Stimulated activated effector memory CD8-positive, alpha-beta T cell treated with anti-CD3 and anti-CD28 coated beads, Interleukin-12 subunit alpha, Interleukin-12 subunit beta, amount 100 ng/mL, for 72 hours (primary cell): Measurements from ENCODE around the gene MCTP1.

ENCODE experiments used
- ATAC-seq: fragments of 150-1000 bp; cut with Tn5 transposase; 2 replicates; pipeline ENCODE4 v1.10.0; 2021
- DNase-seq, 2 donors: peaks; one replicate each; pipeline ENCODE4 v3.0.0; 2021 to 2022; ENCODE audit warnings: low spot score in 2 of 2
- H3K27ac Mint-ChIP-seq: one replicate; pipeline ENCODE4 v1.8.0; 2022; ENCODE audit warnings: mild to moderate bottlenecking, mixed read lengths
- H3K36me3 Mint-ChIP-seq: one replicate; pipeline ENCODE4 v1.8.0; 2022; ENCODE audit warnings: mild to moderate bottlenecking, mixed read lengths
- H3K4me1 Mint-ChIP-seq: one replicate; pipeline ENCODE4 v1.8.0; 2022; ENCODE audit warnings: mixed read lengths
- H3K4me3 Mint-ChIP-seq: one replicate; pipeline ENCODE4 v1.8.0; 2022; ENCODE audit warnings: mild to moderate bottlenecking, mixed read lengths
- H3K9me3 Mint-ChIP-seq: one replicate; pipeline ENCODE4 v1.8.0; 2022; ENCODE audit warnings: mixed read lengths

Gene MCTP1

DNA sequence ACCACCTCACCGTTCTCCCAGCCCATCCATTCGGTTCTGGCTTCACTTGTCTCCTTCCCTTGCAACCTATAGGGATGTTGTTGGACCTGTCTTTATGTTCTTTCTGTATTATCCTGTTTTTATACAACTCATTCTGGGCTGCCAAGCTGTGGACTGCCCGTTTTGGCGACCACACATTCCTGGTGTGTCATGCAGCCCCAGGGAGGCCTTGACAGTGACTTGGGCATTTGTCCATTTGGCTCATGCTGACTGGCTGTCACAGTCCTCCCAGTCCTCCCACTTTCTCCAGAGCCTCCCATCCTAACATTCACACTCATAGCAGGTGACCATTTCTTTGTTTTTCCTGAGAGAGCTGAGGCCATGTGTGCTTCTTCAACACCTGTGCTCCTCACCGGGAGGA, 530.1 kb downstream of the MCTP1 start:
- no peaks in the 10 kb centered on the region for H3K9me3 Mint-ChIP-seq
- H3K4me3 Mint-ChIP-seq = no peak overlapping the region
- H3K27ac Mint-ChIP-seq = no peak overlapping the region
- no peak for DNase-seq
- H3K36me3 Mint-ChIP-seq = no peaks in the 10 kb centered on the region
- H3K4me1 Mint-ChIP-seq = no peaks in the 10 kb centered on the region
- ATAC-seq = no peak

DNA sequence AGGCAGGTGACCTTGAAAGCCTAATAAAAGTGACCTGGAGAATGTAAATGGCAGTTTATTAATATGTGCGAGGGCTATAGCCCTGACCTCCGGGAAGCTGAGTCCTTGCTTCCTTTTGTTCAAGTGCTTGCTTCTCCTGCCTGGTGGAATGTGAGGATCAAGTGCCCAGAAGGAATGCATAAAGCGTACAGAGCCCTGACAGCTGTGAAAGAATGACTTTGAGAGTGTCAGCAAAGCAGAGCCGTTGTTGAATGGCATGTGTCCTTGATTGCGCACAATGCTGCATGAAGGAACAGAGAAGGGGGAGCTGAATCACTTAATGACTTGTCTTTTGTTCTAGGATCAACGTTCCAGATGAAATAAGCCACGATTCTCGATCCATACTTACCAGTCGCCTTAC, 533.4 kb downstream of the MCTP1 start:
- H3K9me3 Mint-ChIP-seq = no peaks in the 10 kb centered on the region
- ATAC-seq (no peak), DNase-seq (no peak)
- no peak overlapping the region for H3K27ac Mint-ChIP-seq
- no peaks in the 10 kb centered on the region for H3K36me3 Mint-ChIP-seq
- H3K4me3 Mint-ChIP-seq = no peak overlapping the region
- no peaks in the 10 kb centered on the region for H3K4me1 Mint-ChIP-seq

DNA sequence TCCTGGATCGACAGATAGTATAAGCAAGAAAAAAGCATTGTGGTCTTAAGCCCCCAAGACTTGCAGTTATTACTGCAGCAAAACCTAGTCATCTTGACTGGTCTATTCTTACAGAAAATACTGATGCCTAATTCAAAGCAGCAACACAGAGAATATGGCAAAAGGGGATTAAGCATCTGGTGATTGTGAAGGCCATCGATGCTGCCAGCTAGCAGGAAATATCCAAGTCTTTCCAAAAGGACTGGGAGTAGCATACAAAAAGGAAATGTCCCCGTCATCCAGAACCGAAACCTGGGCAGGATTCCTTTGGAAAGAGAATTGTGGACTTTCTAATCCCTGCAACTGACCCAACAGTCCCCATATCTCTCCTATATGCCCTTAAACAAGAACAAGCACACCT, 534.2 kb downstream of the MCTP1 start:
- H3K27ac Mint-ChIP-seq = no peak overlapping the region
- DNase-seq = no peak
- no peaks in the 10 kb centered on the region for H3K9me3 Mint-ChIP-seq
- no peaks in the 10 kb centered on the region for H3K36me3 Mint-ChIP-seq
- no peak for ATAC-seq
- H3K4me3 Mint-ChIP-seq = no peak overlapping the region
- no peaks in the 10 kb centered on the region for H3K4me1 Mint-ChIP-seq

GRCh38 chr5:94749042-94749441, 535.9 kb downstream of the MCTP1 start:
- no peak for DNase-seq
- H3K27ac Mint-ChIP-seq = no peak overlapping the region
- no peak for ATAC-seq
- H3K4me1 Mint-ChIP-seq = peaks cover 6% of the 10 kb centered on the region
- H3K36me3 Mint-ChIP-seq = no peaks in the 10 kb centered on the region
- no peak overlapping the region for H3K4me3 Mint-ChIP-seq
- no peaks in the 10 kb centered on the region for H3K9me3 Mint-ChIP-seq

DNA sequence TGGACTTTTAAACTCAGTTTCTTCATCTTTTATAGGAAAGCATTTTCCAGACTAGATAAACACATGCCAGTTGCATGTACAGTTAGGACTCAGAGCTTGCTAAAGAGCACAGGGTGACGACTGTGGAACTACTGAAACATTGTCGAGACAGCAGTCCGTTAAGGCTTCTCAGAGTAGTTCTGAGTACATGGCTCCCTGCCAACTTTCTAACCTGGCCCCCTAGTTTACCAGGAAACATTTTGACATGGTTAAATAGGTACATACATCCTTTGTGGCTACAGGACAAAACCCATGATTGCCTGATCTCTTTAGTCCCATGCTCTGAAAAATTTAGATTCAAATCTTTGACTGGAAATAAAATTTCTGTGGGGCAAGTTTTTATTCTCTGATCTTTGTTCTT, 536.7 kb downstream of the MCTP1 start:
- no peak for ATAC-seq
- H3K4me1 Mint-ChIP-seq = peaks cover 6% of the 10 kb centered on the region
- DNase-seq = no peak
- H3K4me3 Mint-ChIP-seq = no peak overlapping the region
- no peak overlapping the region for H3K27ac Mint-ChIP-seq
- no peaks in the 10 kb centered on the region for H3K36me3 Mint-ChIP-seq
- H3K9me3 Mint-ChIP-seq = no peaks in the 10 kb centered on the region

GRCh38 chr5:94747371-94747770, 537.5 kb downstream of the MCTP1 start:
- Mint-ChIP-seq H3K27ac (no peak overlapping the region), H3K36me3 (no peaks in the 10 kb centered on the region), H3K9me3 (no peaks in the 10 kb centered on the region), H3K4me3 (no peak overlapping the region), H3K4me1 (peaks cover 6% of the 10 kb centered on the region)
- ATAC-seq = no peak
- no peak for DNase-seq

- H3K36me3 Mint-ChIP-seq = no peaks in the 10 kb centered on the region
- peaks cover 6% of the 10 kb centered on the region for H3K4me1 Mint-ChIP-seq
- H3K9me3 Mint-ChIP-seq = no peaks in the 10 kb centered on the region
- ATAC-seq = no peak
- H3K27ac Mint-ChIP-seq = no peak overlapping the region
- DNase-seq = no peak
- no peak overlapping the region for H3K4me3 Mint-ChIP-seq
Measured at GRCh38 chr5:94746731-94747124, 538.2 kb downstream of the MCTP1 start.

DNA sequence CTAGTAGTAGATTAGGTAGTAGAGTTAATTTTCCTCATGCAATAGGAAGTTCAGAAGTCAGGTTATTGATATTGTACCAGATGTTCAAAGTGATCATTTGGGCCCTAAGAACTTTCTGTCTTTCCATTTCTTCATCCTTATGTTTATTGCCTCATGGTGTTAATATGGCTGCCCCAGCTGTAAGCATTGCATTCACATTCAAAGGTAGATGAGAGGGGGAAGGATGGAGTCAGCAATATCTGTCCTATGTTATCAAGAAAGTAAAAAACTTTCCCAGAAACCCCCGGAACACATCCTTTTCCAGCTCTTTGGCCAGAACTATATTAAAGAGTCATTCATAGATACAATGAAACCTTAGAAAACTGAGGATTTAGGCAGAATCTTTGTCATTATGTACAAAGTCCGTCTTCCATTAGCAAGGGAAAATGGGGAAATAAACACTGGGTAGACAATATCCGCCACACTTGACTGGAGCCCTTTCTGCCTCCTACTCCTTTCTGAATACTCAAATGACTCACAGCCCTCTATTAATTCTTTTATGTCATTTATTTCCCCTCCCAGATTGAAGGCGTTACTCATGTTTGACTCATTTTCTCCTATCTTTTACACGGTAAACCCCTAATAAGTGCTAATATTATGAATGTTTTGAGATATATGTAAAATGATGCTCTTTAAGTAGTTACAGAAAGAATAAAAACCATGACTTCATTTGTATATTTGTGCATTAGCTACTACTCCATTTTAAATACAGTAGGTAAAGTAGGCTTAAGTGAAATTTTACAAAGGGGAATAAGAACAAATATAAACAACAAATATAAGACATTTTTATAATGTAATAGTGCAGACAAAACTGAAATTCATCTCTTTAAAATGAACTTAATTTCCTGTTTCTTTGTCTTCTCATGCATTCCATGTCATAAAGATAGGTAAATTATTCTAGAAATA, 538.8 kb downstream of the MCTP1 start:
- DNase-seq (no peak), ATAC-seq (peak; percentile 89)
- no peak overlapping the region for H3K4me3 Mint-ChIP-seq
- H3K4me1 Mint-ChIP-seq = peaks cover 6% of the 10 kb centered on the region
- no peaks in the 10 kb centered on the region for H3K9me3 Mint-ChIP-seq
- no peak overlapping the region for H3K27ac Mint-ChIP-seq
- H3K36me3 Mint-ChIP-seq = no peaks in the 10 kb centered on the region

DNA sequence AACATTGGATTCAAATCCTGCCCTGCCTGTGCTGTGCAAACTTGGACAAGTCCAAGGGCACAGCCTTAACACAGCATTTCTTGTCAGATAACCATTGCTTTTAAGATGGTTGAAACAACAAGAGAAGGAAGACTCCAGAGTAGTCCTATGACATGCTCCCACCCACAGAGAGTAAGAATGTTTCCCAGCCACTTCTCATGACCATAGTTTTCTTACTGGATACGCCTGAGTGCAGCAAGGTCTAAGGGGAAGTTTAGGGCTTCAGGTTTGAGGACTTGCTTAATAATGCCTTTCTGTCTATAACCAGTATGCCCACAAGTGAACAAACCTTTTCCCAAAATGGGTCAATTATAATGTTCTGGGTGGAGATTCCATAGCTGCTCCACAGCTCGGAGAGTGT, 540.0 kb downstream of the MCTP1 start:
- Mint-ChIP-seq H3K9me3 (no peaks in the 10 kb centered on the region), H3K4me1 (peaks cover 6% of the 10 kb centered on the region), H3K4me3 (no peak overlapping the region), H3K36me3 (no peaks in the 10 kb centered on the region), H3K27ac (no peak overlapping the region)
- no peak for DNase-seq
- ATAC-seq = no peak

DNA sequence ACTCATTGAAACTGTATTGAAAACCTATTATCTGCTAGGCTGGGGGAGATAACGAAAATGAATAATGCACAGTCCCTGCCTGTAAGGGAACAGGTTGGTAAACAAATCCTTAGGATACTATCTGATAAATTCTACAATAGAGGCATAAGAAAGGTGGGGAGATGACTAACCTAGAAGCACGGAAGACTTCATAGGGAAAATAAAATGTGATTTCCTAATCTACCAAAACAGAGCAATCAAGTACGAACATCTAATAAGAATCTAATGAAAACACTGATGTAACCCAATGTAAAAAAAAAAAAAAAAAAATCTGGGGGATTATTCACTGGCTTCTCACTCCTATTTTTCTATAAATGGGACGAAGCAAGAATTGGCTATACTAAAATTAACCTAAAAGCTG, 542.0 kb downstream of the MCTP1 start:
- H3K4me1 Mint-ChIP-seq = peaks cover 6% of the 10 kb centered on the region
- no peaks in the 10 kb centered on the region for H3K9me3 Mint-ChIP-seq
- H3K4me3 Mint-ChIP-seq = no peak overlapping the region
- DNase-seq (no peak), ATAC-seq (no peak)
- H3K36me3 Mint-ChIP-seq = no peaks in the 10 kb centered on the region
- no peak overlapping the region for H3K27ac Mint-ChIP-seq

DNA sequence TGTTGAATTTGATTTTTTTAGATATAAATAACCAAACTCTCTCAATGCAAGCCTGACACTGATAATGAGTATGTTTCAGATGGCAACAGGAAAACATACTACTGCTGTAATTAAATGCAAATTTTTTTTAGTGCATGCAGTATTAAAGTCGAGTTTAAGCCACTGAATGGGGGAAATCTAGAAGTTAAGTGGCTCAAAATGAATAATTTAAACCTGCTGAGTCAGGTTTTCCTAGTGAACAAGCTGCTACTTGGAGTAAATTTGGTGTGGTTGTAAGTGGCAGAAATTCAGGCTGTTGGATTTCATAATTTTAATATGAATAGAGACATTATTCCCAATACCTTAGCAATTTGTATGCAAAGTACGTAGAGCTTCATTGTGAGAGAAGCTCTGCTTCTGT, 544.6 kb downstream of the MCTP1 start:
- peaks cover 3% of the 10 kb centered on the region for H3K4me1 Mint-ChIP-seq
- ATAC-seq (no peak), DNase-seq (no peak)
- no peak overlapping the region for H3K4me3 Mint-ChIP-seq
- no peaks in the 10 kb centered on the region for H3K36me3 Mint-ChIP-seq
- H3K9me3 Mint-ChIP-seq = no peaks in the 10 kb centered on the region
- H3K27ac Mint-ChIP-seq = no peak overlapping the region

- DNase-seq (no peak), ATAC-seq (no peak)
- H3K4me1 Mint-ChIP-seq = no peaks in the 10 kb centered on the region
- H3K9me3 Mint-ChIP-seq = no peaks in the 10 kb centered on the region
- H3K36me3 Mint-ChIP-seq = no peaks in the 10 kb centered on the region
- no peak overlapping the region for H3K27ac Mint-ChIP-seq
- H3K4me3 Mint-ChIP-seq = no peak overlapping the region
Measured at GRCh38 chr5:94736498-94736897, 548.4 kb downstream of the MCTP1 start.

GRCh38 chr5:94731471-94731870, 553.4 kb downstream of the MCTP1 start:
- H3K36me3 Mint-ChIP-seq = no peaks in the 10 kb centered on the region
- no peak overlapping the region for H3K4me3 Mint-ChIP-seq
- H3K9me3 Mint-ChIP-seq = no peaks in the 10 kb centered on the region
- DNase-seq = no peak
- no peaks in the 10 kb centered on the region for H3K4me1 Mint-ChIP-seq
- H3K27ac Mint-ChIP-seq = no peak overlapping the region
- no peak for ATAC-seq

- H3K27ac Mint-ChIP-seq = no peak overlapping the region
- ATAC-seq = no peak
- no peaks in the 10 kb centered on the region for H3K9me3 Mint-ChIP-seq
- no peak for DNase-seq
- H3K4me3 Mint-ChIP-seq = no peak overlapping the region
- no peaks in the 10 kb centered on the region for H3K4me1 Mint-ChIP-seq
- no peaks in the 10 kb centered on the region for H3K36me3 Mint-ChIP-seq
Measured at GRCh38 chr5:94725142-94725541, 559.8 kb downstream of the MCTP1 start.

DNA sequence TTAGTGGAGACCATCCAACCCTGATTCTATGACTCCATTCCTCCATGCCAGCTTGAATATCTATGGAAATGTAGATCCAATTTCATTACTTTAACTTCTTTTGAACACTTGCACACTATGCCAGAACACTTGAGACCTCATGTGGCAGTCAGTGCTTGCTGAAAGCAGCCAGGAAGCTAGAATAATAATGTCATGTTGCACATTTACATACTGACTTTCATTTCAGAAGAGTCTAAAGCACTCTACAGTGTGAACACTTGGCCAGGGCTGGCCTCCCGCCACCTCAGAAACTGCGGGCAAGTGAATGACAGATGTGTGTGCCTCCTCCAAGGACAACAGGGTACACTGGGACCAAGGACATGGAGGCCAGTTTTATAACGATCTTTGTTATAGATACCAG, 569.1 kb downstream of the MCTP1 start:
- DNase-seq = no peak
- no peaks in the 10 kb centered on the region for H3K4me1 Mint-ChIP-seq
- no peaks in the 10 kb centered on the region for H3K9me3 Mint-ChIP-seq
- H3K36me3 Mint-ChIP-seq = no peaks in the 10 kb centered on the region
- ATAC-seq = no peak
- H3K27ac Mint-ChIP-seq = no peak overlapping the region
- H3K4me3 Mint-ChIP-seq = no peak overlapping the region

GRCh38 chr5:94711785-94712184, 573.1 kb downstream of the MCTP1 start:
- no peaks in the 10 kb centered on the region for H3K9me3 Mint-ChIP-seq
- H3K4me3 Mint-ChIP-seq = no peak overlapping the region
- H3K36me3 Mint-ChIP-seq = peaks cover 12% of the 10 kb centered on the region
- no peak overlapping the region for H3K27ac Mint-ChIP-seq
- no peaks in the 10 kb centered on the region for H3K4me1 Mint-ChIP-seq
- no peak for DNase-seq
- no peak for ATAC-seq
